PFSK-1 (cell line): Measurements from ENCODE around the gene FOLR1.
A peak's percentile ranks its signal among the peaks of the same experiment; 100 is the strongest.

Experiments used
- FOXP2 ChIP-seq: optimal IDR thresholded peaks from 2 replicates; pipeline ENCODE3; 2011; ENCODE audit warnings: borderline replicate concordance, control low read depth, inconsistent platforms; ENCODE audit not compliant: insufficient read depth; ENCODE audit errors: extremely low read length, extremely low read depth
- POLR2AphosphoS5 ChIP-seq: IDR thresholded peaks from 2 replicates; pipeline ENCODE4 v1.6.1; 2012; ENCODE audit warnings: low read depth, mild to moderate bottlenecking, control low read depth, low read length, moderate library complexity
- REST ChIP-seq, 2 experiments: IDR thresholded peaks; 2 replicates each; pipeline versions ENCODE4 v1.6.1 to v1.8.0; 2011 to 2012; ENCODE audit warnings: low read depth in 2 of 2, low read length in 2 of 2, control low read depth in 1 of 2, inconsistent platforms in 1 of 2, mild to moderate bottlenecking in 1 of 2, moderate library complexity in 1 of 2; ENCODE audit not compliant: insufficient read depth in 1 of 2
- SIN3A ChIP-seq: IDR thresholded peaks from 2 replicates; pipeline ENCODE4 v1.6.1; 2012; ENCODE audit warnings: mild to moderate bottlenecking, low read length, moderate library complexity, borderline replicate concordance; ENCODE audit not compliant: insufficient read depth
- TAF1 ChIP-seq: IDR thresholded peaks from 2 replicates; pipeline ENCODE4 v1.6.1; 2012; ENCODE audit warnings: low read length, control low read depth, borderline replicate concordance; ENCODE audit not compliant: insufficient read depth

The FOLR1 gene

GRCh38 chr11:72222907-72223614 is 31.1 kb downstream of the FOLR1 start:
- TF ChIP-seq POLR2AphosphoS5 (peak; percentile 56; the same call in 1 of the 2 replicates), SIN3A (peak; percentile 67; the same call in 1 of the 2 replicates), FOXP2 (peak; percentile 7), TAF1 (peak; percentile 58; the same call in 1 of the 2 replicates), REST (IDR thresholded peaks at IDR 0.05; ENCODE audit: insufficient read depth in 1 of 2, low read depth in 2 of 2, low read length in 2 of 2) (0 out of 4 replicates have a peak, but pooled peaks of 1 of the 2 experiments have one; percentile 23)

- TF ChIP-seq FOXP2: no peak
- TF ChIP-seq SIN3A: no peak
- no peak; the same call in none of the 2 replicates for TF ChIP-seq POLR2AphosphoS5
- TF ChIP-seq TAF1: no peak
- no peak for TF ChIP-seq REST (IDR thresholded peaks at IDR 0.05; ENCODE audit: insufficient read depth in 1 of 2, low read depth in 2 of 2, low read length in 2 of 2)
Measured at GRCh38 chr11:72223615-72224563, 31.9 kb downstream of the FOLR1 start.

GRCh38 chr11:72224564-72225410 is 32.8 kb downstream of the FOLR1 start, which contains the start of gene INPPL1:
INPPL1 (plus strand) TSS chr11:72224767; CDS start chr11:72224985, 218 bp downstream.
- TF ChIP-seq FOXP2: no peak

GRCh38 chr11:72225411-72225951 is 33.5 kb downstream of the FOLR1 start:
- TF ChIP-seq SIN3A: no peak
- TF ChIP-seq FOXP2: no peak
- no peak for TF ChIP-seq REST (IDR thresholded peaks at IDR 0.05; ENCODE audit: insufficient read depth in 1 of 2, low read depth in 2 of 2, low read length in 2 of 2)
- no peak for TF ChIP-seq POLR2AphosphoS5
- TF ChIP-seq TAF1: no peak
